HTERT RPE-1 (cell line): Measurements from ENCODE around the gene RASSF1.
"Not testable (repeated sequence)": the region's sequence is repeated elsewhere in the genome, so short reads cannot be mapped to it uniquely, and the experiment has no call there.

ENCODE experiments used
- in situ Hi-C: fragments of 300-500 bp; cut with MboI; formaldehyde crosslinking; loops from 4 replicates; pipeline ENCODE4 v1.14.3; 2020; ENCODE audit warnings: low sequenced_read_pairs

RASSF1 gene

DNA sequence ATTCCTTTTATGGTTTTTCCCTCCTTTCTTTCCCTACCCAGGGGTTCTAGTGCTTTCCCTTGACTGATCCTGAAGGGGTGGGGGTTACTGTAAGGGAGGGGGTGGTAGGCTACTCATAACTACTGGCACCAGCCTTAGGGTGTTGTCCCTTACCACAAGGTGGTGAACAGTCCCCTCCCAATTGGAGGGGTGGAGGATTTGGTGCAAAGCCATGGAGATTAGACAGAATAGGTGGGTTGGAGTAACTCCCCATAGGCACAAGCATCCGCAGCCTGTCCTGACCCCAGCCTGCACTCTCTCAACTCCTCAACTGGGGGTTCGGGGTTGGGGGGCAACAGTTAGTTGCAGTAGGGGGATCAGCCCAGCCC lies 15.5 kb downstream of the RASSF1 start:
- in situ Hi-C loops: no loop called here

DNA sequence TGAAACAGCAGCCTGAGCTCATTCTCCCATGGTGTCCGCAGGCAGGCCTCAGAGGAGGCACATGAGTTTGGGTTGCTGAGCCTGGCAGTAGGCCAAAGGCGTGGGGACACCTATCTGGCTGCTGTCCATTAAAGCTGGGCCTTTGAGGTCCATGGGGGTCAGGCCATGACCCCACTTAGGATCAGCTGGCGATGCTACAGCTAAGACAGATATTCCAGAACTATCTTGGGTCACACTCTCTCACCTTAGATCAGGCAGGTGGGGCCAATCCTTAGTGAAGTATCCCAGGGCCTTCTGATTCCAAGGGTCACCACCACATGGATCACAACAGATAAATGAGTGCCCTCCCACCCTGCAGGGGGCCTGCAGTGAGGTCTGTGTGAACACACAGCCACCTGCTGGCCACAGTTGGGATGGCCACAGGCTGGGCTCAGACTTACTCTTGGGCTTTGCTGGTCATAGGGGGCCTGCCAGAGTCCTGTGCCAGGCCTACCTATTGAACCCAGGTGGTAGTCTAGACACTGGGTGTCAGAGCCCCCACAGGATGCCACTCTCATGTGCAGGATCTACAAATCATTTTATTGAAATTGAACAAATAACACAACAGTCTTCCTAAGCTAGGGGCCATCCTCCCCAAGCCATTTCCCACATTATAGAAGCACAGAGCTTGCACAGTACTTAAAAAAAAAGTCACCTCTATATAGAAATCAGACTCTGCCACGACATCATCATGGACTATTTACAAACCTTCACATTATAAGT lies 16.1 kb downstream of the RASSF1 start:
- in situ Hi-C loops: no loop called here

DNA sequence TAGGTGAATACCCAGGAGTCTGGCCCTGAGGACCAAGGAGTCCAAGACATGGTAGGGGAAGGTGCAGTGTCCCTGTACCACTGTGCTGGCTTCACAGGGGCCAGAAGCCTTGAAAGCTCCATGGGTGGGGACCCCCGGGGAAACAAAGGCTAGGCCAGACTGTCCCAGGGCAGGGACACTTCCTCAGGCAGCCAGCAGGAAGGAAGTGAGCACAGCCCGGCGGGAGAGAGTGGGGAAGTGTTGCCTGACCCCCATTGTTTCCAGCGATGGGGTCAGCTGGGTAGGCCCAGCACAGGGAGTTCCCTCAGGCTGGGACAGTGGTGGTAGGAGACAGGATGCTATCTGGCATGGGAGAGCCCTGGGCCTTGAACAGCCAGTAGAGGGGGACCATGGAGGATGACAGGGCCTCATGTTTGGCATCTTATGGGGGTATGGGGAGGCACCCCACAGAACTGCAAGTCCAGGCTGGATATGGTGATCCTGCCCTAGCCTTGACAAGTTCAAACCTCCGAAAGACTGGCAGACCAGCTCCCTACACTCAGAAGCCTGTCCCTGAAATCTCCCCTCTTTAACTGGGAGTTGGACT lies 16.9 kb downstream of the RASSF1 start:
- in situ Hi-C loops: no loop called here

DNA sequence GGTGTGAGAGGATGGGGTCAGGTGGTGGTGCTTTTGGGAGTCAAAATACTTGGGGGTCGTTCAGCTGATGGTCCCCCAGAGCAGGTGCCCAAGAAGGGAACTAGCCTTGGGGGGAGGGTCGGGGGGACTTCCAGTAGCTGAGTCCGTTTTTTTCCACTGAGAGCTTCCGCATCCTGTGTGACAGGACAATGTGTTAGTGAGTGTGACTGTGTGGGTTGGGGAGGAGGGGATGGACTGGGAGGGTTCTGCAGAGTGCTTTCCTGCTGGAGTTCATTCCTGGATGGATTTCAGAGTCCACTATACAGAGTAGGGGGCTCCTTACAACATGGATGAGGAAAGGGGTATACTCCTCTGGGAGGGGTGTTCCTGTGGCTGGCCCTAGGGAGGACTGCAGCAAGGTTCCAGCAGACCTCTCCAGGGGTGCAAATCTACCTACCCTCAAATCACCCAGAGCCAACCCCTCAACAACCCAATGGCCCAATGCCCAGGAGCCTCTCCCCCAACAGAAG lies 17.5 kb downstream of the RASSF1 start:
- in situ Hi-C loops: no loop called here

DNA sequence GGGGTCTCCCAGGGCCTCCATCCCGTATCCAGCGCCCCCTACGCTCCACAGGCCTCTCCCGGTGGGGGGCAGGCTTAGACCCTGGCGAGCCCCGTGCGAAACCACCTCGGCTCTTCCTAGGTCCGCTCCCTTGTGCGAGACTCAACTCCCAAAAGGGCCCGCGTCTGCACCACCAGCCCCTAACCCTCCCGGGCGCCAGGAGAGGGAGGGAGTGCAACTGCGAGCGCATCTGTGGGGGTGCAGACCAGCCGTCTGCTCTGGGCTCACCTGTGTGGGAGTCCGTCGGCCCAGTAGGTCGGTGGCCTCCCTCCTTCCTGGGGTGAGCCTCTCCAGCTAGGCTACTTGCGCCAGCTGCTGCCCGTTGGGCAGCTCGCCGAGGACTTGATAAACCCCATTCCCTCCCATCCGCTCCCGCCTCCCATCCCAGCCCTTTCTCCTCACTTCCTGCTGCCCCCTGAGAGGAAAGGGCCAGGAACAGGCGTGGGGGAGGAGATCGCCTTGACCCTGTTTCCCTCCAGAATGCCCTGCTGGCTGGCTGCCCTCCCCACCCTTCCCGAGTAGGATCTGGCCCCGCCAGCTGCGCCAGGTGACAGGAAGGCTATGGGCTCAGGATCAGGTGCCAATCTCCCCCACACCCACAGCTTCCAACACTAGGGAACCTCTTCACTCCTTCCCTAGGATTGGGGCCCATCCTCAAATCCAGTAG lies 18.1 kb downstream of the RASSF1 start, which contains the start of gene HYAL2:
Gene HYAL2 (minus strand): TSS at position 360 of the 706 bp plus-strand sequence. CDS start 2,256 bp downstream, outside the sequence.
- in situ Hi-C loops: no loop called here

DNA sequence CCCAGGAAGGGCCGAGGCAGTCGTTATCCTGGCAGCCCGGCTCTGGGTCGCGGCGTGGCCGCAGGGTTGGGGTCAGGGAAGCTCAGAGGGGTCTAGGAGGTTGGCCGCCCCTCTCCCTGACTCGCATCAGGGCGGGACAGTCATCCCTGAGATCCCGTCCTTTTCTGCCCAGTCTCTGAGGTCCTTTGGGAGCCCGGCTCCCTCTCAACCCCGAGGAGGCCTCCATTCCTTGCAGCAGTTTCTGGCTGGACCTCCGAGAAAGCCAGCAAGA lies 18.6 kb downstream of the RASSF1 start:
- in situ Hi-C loops: no loop called here

DNA sequence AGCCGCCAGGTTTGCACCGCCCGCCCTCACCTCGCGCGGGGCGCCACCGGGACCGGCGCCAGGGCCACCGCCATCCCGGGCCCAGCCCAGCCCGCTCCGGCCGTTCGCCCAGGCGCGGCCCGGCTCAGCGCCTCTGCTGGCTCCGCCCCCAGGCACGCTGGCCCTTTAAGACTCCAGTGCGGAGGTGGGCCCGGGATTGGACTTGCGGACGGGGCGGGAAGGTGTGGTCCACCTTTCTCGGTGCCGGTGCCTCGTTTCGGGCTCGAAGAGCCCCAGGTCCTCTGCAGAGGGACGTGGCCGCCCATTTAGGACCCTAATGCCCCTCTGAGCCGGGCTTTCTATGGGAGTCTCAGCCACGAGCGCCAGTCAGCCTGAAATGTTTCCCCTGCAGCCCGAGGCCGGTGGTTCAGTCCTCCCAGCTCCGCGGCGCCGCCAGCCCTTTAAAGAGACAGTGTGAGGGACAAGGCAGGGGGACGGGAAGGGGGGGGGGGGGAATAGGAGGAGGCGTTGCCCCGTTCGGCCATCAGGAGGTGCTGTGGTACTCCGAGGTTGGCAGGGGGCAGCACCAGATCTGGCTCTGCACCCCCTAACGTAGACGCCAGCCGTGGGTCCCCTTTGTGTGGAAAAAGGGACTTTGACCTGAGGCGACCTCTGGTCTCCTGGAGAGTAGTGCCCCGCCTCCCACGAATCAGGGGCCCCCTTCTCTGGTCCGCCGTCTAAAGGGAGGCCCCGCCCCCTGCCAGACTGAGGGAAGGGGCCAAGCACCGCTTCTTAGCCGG lies 19.1 kb downstream of the RASSF1 start:
- in situ Hi-C loops: no loop called here

DNA sequence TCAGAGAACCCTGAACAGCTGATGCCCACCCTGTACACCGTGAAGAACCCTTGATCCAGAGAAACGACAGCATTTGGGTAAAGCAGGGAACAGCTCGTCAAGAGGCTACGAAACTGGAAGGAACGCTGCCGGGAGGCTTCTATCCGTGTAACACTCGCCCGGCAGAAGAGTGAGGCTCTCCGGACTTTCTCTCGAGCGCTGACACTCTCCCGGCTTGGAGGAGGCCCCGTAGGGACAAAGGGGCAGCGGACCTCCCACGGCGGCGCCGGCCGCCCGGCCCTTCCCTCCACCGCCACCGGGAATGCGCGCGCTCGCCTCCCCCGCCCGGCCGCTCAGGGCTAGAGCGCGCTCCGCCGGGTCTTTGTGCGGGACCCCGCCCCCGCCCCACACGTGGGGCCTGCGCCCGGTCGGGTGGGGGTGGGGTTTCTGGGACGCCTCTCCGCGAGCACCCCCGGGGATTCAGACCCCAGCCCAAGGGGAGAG lies 19.7 kb downstream of the RASSF1 start:
- in situ Hi-C loops: no loop called here

DNA sequence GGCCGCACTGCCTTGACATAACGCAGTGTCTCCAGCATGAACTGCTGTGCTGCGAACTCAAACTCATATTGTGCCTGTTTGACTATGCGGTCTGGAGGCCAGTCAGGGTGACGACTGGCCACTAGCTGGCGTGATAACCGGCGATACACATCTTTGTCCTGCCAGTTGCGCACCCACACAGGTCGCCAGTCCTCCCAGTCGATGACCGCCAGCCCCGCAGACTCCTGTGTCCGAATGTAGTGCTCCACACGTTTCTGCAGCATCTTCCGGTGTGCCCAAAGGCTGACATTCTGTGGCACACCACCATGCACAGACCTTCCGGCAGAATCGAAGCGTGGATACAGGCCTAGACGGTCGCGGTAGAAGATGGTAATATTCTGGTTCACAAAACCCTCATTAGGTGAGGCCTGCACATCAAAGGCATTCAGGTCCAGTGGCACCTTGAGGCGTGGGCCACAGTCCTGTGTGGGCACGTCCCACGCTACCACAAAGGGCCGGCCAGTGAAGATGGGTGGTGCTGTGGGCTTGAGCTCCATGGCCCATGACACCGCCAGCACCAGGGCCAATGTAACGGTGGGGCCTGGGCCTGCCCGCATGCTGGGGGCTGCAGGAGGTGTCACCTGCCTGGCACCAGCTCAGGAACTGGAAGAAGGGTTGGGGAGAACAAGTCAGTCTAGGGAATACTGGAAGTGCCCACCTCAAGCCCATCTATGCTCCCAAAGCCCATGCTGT lies 20.6 kb downstream of the RASSF1 start:
- in situ Hi-C loops: no loop called here

DNA sequence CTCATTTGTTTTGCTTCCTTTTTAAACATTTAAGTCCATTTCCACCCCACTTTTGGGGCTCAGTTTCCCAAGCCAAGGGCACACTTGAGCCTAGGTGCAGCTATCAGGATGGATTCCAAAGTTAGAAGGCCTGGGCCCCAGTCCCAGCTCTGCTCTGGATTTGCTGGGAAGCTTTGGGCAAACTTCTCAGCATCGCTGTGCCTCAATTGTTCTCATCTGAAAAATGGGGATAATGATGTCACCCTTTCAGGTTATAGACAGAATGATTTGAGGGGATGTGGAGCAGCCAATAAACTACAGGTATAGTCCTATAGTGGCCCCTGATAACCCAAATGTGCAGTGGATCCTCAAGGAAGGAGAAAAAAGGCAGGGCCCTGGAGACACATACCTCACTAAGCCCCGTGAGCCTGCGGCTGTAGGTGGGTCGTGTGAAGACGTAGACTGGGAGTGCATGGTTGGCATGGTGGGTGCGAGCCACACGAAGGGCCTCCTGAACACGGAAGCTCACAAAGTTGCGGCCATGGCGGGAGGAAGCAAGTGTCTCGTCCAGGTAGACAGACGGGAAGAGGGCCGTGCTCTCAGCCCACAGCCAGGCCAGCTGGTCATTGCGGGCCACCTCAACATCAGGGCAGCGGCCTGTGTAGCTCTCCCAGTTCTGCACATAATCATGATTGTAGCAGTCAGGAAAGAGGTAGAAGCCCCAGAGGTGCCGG lies 21.3 kb downstream of the RASSF1 start:
- in situ Hi-C loops: no loop called here

DNA sequence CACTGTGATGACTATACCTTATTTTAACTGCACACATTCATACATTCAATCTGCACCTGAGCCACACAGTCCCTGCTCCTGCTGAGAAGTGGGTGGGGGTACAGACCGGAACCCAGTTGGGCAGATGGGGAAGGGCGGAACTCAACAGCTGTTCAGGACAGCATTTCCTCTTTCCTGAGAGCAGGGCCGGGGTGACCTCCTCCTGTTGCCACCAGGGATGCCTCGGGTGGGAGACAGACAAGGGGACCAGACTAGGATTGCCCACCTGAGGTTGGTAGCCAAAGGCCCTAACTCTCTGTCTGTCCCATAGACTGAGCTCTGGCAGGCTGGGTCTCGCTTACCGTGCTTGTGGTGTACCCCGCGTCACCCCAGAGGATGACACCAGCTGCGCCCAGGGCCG lies 22.0 kb downstream of the RASSF1 start:
- in situ Hi-C loops: no loop called here

DNA sequence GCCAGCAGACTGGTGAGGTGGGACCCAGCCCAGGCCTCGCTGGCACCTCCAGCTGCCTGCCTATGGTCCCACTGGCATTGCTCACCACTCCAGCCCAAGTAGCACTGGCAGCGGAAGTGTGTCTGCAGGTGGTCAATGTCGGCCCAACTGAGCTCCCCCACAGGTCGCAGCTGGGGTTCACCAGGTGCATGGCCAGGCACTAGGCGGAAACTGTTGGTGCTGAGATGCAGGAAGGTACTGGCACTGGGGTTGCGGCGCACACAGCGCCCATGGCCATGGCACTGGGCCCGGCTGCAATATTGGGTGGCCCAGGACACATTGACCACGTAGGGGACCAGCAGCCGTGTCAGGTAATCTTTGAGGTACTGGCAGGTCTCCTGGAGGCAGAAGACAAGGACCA lies 22.5 kb downstream of the RASSF1 start:
- in situ Hi-C loops: no loop called here

DNA sequence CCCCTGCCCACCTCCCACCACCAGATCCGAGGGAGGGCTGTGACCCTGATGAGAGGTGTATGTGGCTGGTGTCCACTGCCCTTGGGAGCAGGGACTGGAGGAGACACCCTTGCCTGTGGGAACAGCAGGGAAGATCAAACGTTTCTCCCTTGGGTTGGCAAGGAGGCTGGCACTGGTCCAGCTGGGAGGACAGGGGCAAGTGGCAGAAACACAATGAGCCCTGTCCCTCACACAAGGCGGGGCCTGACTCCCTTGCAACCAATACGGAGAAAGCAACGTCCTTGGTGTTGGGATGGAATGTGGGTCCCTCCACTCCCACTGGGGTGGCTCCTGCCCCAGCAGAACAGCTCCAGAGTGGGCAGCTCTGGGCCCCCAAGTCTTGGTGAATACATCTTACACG lies 23.3 kb downstream of the RASSF1 start:
- in situ Hi-C loops: no loop called here

DNA sequence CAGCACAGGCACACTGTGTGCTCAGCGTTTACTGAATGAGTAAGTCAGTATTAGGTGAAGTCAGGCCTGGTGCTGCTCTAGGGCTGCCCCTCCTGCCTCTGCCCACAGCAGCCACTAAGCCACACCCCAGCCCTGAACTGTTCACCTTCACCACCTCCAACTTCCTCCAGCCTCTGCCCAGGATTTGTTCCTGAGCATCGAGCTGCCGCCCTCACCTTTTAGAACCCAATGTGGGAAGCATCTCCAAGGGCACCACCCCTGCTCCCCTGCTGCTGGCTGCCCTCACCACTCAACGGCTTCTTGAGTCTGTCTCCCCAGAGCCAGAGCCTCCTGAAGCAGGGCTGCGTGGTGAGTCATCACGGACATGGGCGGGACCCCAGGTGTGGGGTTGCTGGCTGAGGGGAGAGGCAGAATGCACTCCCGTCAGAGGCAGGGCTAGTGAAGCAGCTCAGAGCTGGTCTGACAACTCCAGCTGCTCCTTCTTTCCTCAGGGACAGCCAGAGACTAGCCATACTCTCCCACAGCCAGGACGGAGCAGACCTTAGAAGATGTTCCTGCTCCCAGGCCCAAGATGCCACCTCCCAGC lies 23.9 kb downstream of the RASSF1 start:
- in situ Hi-C loops: no loop called here

DNA sequence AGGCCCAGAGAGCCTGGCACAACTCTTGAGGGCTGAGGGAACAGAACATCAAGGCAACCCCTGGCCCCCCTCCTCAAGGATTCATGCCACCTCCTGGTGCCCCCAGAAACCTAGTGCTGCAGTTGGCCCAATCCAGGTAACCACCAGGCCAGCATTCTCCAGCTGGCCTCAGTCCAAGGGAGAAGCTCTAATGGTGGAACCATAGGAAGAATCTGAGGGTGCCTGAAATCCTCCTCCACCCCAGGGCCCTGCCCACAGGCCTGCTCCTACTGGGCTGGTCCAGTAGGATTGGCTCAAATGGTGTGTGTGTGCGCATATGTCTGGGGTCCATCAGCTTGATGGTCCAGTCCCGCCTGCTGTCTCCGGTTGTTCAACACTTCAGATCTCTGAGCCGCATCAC lies 25.8 kb downstream of the RASSF1 start:
- in situ Hi-C loops: no loop called here

DNA sequence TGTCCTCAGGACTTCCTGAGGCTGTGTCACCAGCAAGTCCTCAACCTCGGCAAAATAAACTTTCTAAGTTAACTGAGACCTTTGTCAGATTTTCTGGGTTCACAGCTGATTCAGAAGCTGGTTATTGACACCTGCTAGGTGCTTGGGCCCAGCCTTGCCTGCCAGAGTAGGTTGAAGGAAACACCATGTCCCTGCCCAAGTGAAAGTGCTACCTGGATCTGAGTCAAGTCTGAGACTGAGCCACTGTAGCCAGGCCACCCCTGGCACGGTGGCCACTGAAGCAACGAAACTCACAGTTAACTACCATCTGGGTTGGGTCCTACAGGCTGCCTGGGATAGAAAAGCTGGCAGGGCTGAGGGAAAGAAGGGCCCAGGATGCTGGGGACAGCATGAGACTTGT lies 26.3 kb downstream of the RASSF1 start:
- in situ Hi-C loops: no loop called here

DNA sequence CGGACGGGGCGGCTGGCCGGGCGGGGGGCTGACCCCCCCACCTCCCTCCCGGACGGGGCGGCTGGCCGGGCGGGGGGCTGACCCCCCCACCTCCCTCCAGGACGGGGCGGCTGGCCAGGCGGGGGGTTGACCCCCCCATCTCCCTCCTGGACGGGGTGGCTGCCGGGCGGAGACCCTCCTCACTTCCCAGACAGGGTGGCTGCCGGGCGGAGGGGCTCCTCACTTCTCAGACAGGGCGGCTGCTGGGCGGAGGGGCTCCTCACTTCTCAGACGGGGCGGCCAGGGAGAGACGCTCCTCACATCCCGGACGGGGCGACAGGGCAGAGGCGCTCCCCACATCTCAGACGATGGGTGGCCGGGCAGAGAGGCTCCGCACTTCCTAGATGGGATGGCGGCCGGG lies 28.6 kb downstream of the RASSF1 start:
- in situ Hi-C loops: not testable (repeated sequence)

DNA sequence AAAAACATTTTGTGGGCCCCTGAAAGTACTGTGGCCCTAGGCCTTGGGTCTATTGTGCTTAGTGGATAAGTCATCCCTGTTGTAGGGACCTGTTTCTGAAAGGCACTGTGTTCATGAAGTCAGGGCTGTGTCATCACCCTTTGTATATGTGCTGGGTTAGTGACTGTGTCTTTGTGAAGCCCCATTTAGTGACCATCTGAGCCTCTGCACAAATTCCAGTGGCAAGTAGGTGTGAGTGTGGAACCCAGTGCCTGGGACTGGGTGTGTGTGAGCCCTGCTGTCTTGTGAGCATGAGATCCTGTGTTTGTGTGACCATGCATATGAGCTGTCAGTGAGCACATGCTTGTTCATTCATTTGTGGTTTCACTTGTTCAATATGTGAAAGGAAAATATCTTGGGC lies 36.0 kb downstream of the RASSF1 start:
- in situ Hi-C loops: no loop called here

DNA sequence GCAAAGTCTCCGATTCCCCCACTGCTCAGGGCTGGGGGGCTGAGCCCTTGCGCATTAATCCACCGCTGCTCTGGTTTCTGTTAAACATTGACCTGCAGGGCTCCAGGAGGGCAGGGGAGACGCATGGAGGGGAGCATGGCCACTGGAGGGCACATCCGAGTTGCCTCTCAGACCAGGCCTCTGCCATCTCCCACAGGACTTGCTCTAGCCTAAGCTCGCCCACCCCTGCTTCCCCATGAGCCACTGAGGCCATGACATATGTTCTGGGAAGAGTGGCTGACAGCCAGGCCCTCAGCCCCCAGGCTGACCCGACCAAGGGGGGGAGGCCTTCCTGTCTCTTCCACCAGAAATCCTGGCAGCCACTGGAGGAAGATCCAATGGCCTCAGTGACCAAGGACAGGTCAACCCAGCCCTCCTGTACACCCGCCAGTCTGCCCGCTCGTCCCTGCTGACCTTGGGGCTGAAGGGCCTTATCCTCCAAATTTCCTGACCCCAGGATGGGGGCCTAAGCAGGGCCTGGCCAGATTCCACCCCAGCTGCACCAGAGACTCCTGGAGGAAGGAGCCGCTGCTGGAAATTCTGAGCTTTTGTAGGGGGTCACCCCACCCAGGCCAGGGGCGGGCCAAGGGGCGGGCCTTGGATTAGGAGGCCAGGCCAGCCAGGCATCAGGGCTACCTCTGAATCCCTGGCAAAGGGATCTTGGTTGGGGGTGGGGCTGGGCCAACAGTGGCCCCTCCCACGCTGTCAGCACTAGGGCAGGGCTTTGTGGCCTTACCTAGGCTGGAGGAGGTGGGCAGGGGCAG lies 37.4 kb downstream of the RASSF1 start, which contains the start of gene HYAL1:
Gene HYAL1 (minus strand): TSS at position 562 of the 803 bp plus-strand sequence. CDS start 618 bp downstream, outside the sequence.
- in situ Hi-C loops: no loop called here
